Epidermal melanocyte (primary cell): ENCODE measurements around the gene CD274.

Experiments
- DNase-seq: peaks from one replicate; pipeline ENCODE4 v3.0.0; 2011; ENCODE audit warnings: low spot score; ENCODE audit not compliant: insufficient read length

Gene CD274

GRCh38 chr9:5499889-5500398 lies 49.6 kb downstream of the CD274 start:
- DNase-seq = no peak

- no peak for DNase-seq
These were observed 50.3 kb downstream of the CD274 start for GRCh38 chr9:5500441-5501235.

GRCh38 chr9:5502553-5502952 lies 52.2 kb downstream of the CD274 start:
- DNase-seq = no peak

- DNase-seq = no peak
These were observed 59.2 kb downstream of the CD274 start for GRCh38 chr9:5509573-5509972.

GRCh38 chr9:5510360-5510931 lies 60.1 kb downstream of the CD274 start, which contains the start of gene PDCD1LG2:
Gene PDCD1LG2 (plus strand): TSS chr9:5510531. CDS start chr9:5522547, 12,016 bp downstream.
- no peak for DNase-seq

- no peak for DNase-seq
These were observed 60.6 kb downstream of the CD274 start for GRCh38 chr9:5510989-5511388.

GRCh38 chr9:5511476-5511875 lies 61.1 kb downstream of the CD274 start:
- no peak for DNase-seq

GRCh38 chr9:5511935-5512580 lies 61.7 kb downstream of the CD274 start:
- DNase-seq = no peak

GRCh38 chr9:5512658-5513452 lies 62.5 kb downstream of the CD274 start:
- DNase-seq = no peak

- DNase-seq = no peak
These were observed 63.7 kb downstream of the CD274 start for GRCh38 chr9:5513966-5514616.

GRCh38 chr9:5514617-5515260 lies 64.4 kb downstream of the CD274 start:
- DNase-seq = no peak

GRCh38 chr9:5515261-5515650 lies 64.9 kb downstream of the CD274 start:
- no peak for DNase-seq

GRCh38 chr9:5516453-5517220 lies 66.3 kb downstream of the CD274 start:
- DNase-seq = no peak

GRCh38 chr9:5518171-5518936 lies 68.0 kb downstream of the CD274 start:
- DNase-seq = no peak

GRCh38 chr9:5518937-5519319 lies 68.6 kb downstream of the CD274 start:
- DNase-seq = no peak
